Chondrocyte (in vitro differentiated cells): ENCODE results near the gene TMEM214. TPM values are rescaled to one million over a fixed set of nuclear protein-coding genes. Genes with fewer than 3 reads are reported as not detected.
A peak's percentile ranks its signal among the peaks of the same experiment; 100 is the strongest.

Experiments
- DNase-seq: peaks from one replicate; pipeline ENCODE4 v3.0.0; 2021; ENCODE audit warnings: mixed read lengths, low spot score
- H3K27ac Mint-ChIP-seq: one replicate; pipeline ENCODE4 v1.8.0; 2021; ENCODE audit warnings: mild to moderate bottlenecking, moderate library complexity, mixed read lengths; ENCODE audit not compliant: unreplicated experiment
- H3K27me3 Mint-ChIP-seq: 2 replicates; pipeline ENCODE4 v1.8.0; 2021; ENCODE audit warnings: low read depth, mixed read lengths
- H3K36me3 Mint-ChIP-seq: 2 replicates; pipeline ENCODE4 v1.8.0; 2021; ENCODE audit warnings: low read depth, mixed read lengths
- H3K4me1 Mint-ChIP-seq: 2 replicates; pipeline ENCODE4 v1.8.0; 2021; ENCODE audit warnings: low read depth, mild to moderate bottlenecking, mixed read lengths
- H3K4me3 Mint-ChIP-seq: one replicate; pipeline ENCODE4 v1.8.0; 2021; ENCODE audit warnings: mild to moderate bottlenecking, moderate library complexity, mixed read lengths; ENCODE audit not compliant: unreplicated experiment
- H3K9me3 Mint-ChIP-seq: 2 replicates; pipeline ENCODE4 v1.8.0; 2021; ENCODE audit warnings: low read depth, mixed read lengths
- CTCF ChIP-seq: fragments of 200-600 bp; sonication (generic); IDR thresholded peaks from 2 replicates; pipeline ENCODE4 v1.5.0; 2021; ENCODE audit warnings: antibody characterized with exemption, mild to moderate bottlenecking, moderate library complexity
- total RNA-seq: library from RNA; stranded (reverse); gene quantifications from 3 replicates; pipeline ENCODE4 v1.2.1, GENCODE V29; 2021

Gene TMEM214
- total RNA-seq, 1 donor from 2014 or later = 107 TPM

GRCh38 chr2:27024188-27024587 lies 8.6 kb upstream of the TMEM214 start:
- TF ChIP-seq CTCF = no peak
- peaks cover 21% of the 10 kb centered on the region for H3K4me1 Mint-ChIP-seq
- H3K27me3 Mint-ChIP-seq = no peaks in the 10 kb centered on the region
- no peak for DNase-seq
- H3K27ac Mint-ChIP-seq = no peak overlapping the region
- H3K36me3 Mint-ChIP-seq = peaks cover 17% of the 10 kb centered on the region
- no peak overlapping the region for H3K4me3 Mint-ChIP-seq
- H3K9me3 Mint-ChIP-seq = no peaks in the 10 kb centered on the region

GRCh38 chr2:27024812-27025211 lies 8.0 kb upstream of the TMEM214 start:
- Mint-ChIP-seq H3K27ac (no peak overlapping the region), H3K4me1 (peaks cover 22% of the 10 kb centered on the region), H3K9me3 (no peaks in the 10 kb centered on the region), H3K27me3 (no peaks in the 10 kb centered on the region), H3K36me3 (peaks cover 17% of the 10 kb centered on the region), H3K4me3 (no peak overlapping the region)
- DNase-seq = no peak
- TF ChIP-seq CTCF = no peak

- no peak for TF ChIP-seq CTCF
- no peak overlapping the region for H3K4me3 Mint-ChIP-seq
- H3K9me3 Mint-ChIP-seq = no peaks in the 10 kb centered on the region
- peaks cover 17% of the 10 kb centered on the region for H3K36me3 Mint-ChIP-seq
- no peak for DNase-seq
- no peaks in the 10 kb centered on the region for H3K27me3 Mint-ChIP-seq
- H3K27ac Mint-ChIP-seq = no peak overlapping the region
- H3K4me1 Mint-ChIP-seq = peaks cover 21% of the 10 kb centered on the region
Measured at GRCh38 chr2:27025281-27025800, 7.4 kb upstream of the TMEM214 start.

- no peak overlapping the region for H3K4me3 Mint-ChIP-seq
- no peak for DNase-seq
- TF ChIP-seq CTCF = no peak
- no peak overlapping the region for H3K27ac Mint-ChIP-seq
- no peaks in the 10 kb centered on the region for H3K9me3 Mint-ChIP-seq
- peaks cover 17% of the 10 kb centered on the region for H3K36me3 Mint-ChIP-seq
- H3K4me1 Mint-ChIP-seq = peaks cover 16% of the 10 kb centered on the region
- no peaks in the 10 kb centered on the region for H3K27me3 Mint-ChIP-seq
Measured at GRCh38 chr2:27025861-27026851, 6.6 kb upstream of the TMEM214 start.

GRCh38 chr2:27027211-27027651 lies 5.5 kb upstream of the TMEM214 start:
- Mint-ChIP-seq H3K4me1 (peaks cover 19% of the 10 kb centered on the region), H3K9me3 (no peaks in the 10 kb centered on the region), H3K27me3 (no peaks in the 10 kb centered on the region), H3K4me3 (no peak overlapping the region), H3K27ac (peak overlapping the region; percentile 17), H3K36me3 (peaks cover 17% of the 10 kb centered on the region)
- no peak for DNase-seq
- no peak for TF ChIP-seq CTCF
